ENCODE data around the gene OTOF. TPM values are rescaled to one million over a fixed set of nuclear protein-coding genes. Genes with fewer than 3 reads are reported as not detected.

Gene OTOF
- polyA plus RNA-seq, 3 donors = 0.05 to 0.56 (median 0.19) TPM

DNA sequence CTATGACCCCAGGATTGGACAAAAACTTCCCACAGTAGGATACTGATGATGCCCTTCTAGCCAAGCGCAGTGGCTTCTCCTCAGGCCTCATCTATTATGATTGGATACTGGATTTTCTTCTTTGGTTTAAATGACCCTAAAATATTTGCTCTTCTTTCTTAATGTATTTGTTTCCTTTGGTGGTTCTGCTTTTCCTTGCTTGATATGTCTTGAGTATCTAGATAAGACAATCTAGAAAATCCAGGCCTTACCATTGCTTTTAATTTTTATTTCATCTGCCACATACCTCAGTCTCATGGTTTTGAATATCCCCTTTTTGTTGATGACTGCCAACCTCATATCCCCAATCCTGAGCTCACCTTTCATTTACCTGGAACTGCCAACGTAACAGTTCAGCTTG is 35.6 kb downstream of the OTOF start:
- 96 to 98% (median 97%) methylated on average over 2 of the region's 2 CpGs for WGBS, 3 donors
- H3K27ac ChIP-seq (ENCODE audit: low read depth, low read length) = no peak overlapping the region

DNA sequence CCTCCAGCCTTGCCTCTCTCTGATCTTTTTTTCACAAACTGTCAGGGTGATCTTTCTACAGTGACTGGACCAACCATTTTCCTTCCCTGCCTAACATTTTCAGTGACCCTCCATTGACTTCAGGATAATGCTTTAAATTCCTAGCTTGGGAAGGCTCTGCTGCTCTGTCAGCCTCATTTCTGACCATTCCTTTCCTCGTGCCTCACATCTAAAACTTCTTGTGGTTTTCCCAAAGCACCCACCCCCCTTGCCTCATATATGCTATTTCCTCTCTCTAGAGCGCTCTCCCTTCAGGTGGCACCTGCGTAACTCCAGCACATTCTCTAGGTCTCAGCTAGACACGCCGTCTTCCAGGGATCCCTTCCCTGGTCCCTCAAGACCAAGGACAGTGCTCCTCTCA is 39.0 kb downstream of the OTOF start:
- 42 to 71% (median 70%) methylated on average over 5 of the region's 5 CpGs for WGBS, 3 donors
- H3K27ac ChIP-seq (ENCODE audit: low read depth, low read length) = no peak overlapping the region

DNA sequence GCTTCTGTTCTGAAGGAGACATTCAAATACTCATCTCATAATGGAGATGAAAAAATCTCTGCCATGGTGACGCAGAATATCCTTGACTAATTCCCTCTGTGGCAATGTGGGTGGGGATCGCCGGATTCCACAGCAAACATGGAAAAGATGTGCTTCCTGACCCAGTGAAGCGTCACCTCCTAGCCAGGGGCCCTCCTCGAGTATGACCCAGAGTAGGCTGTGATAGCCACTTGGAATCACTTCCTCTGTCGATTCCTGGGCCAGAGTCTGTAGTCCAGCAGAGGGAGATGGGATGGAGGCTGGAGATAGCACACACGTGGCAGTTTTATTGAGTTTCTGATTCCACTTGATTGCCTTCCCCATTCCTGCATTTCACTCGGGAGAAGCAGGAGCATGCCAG is 39.4 kb downstream of the OTOF start:
- H3K27ac ChIP-seq (ENCODE audit: low read depth, low read length) = no peak overlapping the region
- 45 to 61% (median 53%) methylated on average over 8 of the region's 8 CpGs for WGBS, 3 donors

DNA sequence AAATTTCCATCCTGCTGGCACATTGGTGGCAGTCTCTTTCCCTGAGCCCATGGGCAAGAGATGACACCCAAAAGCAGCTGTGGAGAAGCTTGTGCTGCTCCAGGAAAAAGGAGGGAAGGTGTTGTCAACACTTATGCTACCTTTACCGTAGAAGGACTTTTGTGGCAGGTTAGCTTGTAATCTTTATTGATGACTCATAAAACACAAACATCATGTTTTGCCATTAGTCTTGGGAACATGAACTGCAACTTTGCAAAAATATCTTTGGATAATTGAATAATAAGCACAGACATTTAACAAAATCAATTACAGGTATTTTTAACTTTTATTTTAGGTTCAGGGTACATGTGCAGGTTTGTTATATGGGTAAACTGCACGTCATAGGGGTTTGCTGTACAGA is 42.8 kb downstream of the OTOF start:
- 75 to 95% (median 88%) methylated on average over 2 of the region's 2 CpGs for WGBS, 3 donors

DNA sequence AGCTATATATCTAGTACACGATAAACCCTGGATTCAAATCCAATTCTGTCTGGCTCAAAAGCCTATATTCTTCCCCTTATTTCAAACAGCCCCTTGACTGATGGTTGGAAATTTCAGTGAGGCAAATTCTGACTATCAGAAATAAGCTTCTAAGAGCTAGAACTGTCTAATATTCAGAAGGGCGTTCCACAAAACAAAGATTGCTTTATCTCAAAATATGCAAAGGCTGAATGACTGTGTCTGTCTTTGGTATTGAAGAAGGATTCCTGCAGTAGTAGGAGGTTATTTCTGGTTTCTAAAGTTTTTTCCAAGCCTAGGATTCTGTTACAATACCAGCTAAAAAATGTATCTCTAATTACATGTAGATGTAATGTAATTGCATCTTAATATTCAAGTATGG is 45.1 kb downstream of the OTOF start:
- WGBS, 3 donors = 25 to 43% (median 38%) methylated on average over 2 of the region's 2 CpGs
- no peak overlapping the region for H3K27ac ChIP-seq (ENCODE audit: low read depth, low read length)

More for the DNA sequence above, 42.8 kb downstream of the OTOF start:
- no peak overlapping the region for H3K27ac ChIP-seq (ENCODE audit: low read depth, low read length)

DNA sequence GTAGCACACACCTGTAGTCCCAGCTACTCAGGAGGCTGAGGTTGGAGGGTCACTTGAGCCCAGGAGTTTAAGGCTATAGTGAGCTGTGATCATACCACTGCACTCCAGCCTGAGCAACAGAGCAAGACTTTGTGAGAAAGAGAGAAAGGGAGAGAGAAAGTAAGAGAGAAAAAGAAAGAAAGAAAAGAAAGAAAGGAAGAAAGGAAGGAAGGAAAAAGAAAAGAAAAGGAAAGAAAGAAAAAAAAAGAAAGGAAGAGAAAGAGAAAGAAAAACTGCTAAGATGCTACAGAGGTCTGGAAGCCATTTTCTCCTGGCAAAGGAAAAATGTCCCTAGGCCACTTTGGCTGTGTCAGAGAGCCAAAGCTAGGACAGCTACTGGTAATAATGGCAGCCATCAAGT is 45.6 kb downstream of the OTOF start:
- H3K27ac ChIP-seq (ENCODE audit: low read depth, low read length) = no peak overlapping the region

DNA sequence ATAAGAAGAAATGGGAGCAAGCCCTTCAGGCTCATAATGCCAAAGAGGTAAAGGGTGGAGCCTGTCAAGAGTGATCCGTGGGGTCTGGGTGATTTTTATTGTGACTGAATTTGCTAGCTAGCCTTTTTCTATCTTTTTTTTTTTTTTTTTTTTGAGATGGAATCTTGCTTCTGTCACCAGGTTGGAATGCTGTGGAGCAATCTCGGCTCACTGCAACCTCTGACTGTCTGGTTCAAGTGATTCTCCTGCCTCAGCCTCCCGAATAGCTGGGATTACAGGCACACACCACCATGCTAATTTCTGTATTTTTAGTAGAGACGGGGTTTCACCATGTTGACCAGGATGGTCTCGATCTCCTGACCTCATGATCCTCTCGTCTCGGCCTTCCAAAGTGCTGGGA is 47.1 kb downstream of the OTOF start:
- 90 to 96% (median 91%) methylated on average over 7 of the region's 7 CpGs for WGBS, 3 donors
- no peak overlapping the region for H3K27ac ChIP-seq (ENCODE audit: low read depth, low read length)

DNA sequence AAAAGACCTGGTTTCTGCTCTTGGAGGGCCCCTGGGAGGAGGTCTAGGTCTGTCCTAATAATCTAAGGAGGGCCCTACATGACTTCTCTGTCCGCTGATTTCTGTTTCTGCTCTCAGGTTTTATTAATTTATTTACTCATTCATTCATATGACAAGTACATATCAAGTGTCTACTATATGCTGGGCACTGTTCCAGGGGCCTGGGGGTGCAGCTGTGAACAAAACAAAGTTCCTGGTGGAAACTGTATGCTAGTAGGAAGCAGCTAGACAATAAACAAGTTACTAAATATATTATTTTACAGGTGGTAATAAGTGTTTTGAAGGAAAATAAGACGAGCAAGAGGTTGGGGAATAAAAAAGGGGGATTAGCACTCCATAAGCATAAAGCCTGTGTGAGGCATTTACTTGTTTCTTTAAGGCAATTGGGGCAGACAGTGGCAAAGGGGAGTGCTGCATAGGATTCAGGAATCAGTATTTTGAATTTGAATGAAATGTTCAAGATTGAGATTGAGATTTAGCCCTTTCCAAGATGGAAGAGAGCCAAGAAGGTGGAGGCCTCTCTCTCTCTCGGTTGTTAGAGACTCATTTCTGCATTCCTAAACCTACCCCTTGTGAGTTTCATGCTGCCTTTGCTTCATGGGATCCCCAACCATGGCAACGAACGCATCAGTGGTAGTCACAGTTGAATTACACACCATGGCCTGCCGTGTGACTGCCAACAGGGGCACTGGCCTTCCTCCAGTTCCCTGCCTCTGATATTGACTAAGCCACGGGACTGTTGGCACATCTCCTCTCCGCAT is 47.9 kb downstream of the OTOF start:
- no peak overlapping the region for H3K27ac ChIP-seq (ENCODE audit: low read depth, low read length)
- 66 to 70% (median 68%) methylated on average over 8 of the region's 8 CpGs for WGBS, 3 donors

DNA sequence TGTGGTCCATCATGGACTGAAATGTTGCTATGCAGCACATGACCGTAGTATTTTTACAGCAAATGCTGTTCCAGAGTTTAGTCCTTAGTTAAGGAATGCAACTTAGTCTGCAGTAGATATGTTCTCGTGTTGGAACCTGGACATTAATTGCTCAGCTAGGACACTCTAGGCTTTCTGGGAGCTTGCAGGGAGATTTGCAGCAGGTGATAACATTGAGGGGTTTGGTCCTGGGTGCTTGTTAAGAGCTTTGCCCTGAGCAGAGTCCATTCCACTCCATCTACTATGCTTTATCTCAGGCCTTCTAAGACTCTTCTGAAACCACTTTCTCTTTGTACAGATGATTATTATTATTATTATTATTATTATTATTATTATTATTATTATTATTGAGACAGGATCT is 49.1 kb downstream of the OTOF start:
- no peak overlapping the region for H3K27ac ChIP-seq (ENCODE audit: low read depth, low read length)
- WGBS, 3 donors = 95 to 97% (median 96%) methylated on average over 2 of the region's 2 CpGs

DNA sequence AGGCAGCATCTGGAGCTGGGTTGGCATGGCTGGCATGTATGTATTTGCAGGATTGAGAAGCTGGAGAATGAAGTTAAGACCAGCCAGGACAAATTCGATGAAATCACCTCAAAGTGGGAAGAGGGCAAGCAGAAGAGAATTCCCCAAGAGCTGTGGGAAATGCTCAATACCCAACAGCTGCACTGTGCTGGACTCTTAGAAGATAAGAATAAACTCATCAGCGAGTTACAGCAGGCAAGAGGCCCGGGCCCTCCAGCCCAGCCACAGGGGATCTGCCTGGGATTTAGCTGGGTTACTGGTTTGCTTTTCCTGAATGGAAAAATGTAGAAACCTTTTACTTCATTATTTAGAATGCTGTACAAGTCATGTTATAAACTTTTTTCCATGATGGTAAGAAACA is 53.7 kb downstream of the OTOF start:
- no peak overlapping the region for H3K27ac ChIP-seq (ENCODE audit: low read depth, low read length)
- 34 to 80% (median 70%) methylated on average over 3 of the region's 3 CpGs for WGBS, 3 donors

DNA sequence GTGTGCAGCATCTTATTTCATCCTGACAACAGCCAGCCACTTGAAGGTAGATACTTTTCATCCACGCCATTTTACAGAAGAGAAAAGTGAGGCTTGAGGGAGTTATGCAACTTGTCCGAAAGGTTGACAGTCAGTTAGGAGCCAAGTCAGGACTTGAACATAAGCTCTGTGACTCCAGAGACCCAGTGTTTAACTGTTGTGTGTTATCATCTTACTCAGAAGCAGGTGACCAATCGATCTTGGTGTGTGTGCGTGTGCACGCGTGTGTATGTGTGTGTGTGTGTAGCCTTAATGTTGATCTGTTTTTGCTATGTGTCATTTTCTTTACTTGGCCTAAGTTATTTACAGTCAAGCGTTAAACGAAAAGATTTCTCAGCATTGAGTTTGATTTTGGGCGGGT is 54.2 kb downstream of the OTOF start:
- 36 to 84% (median 79%) methylated on average over 9 of the region's 9 CpGs for WGBS, 3 donors
- no peak overlapping the region for H3K27ac ChIP-seq (ENCODE audit: low read depth, low read length)

DNA sequence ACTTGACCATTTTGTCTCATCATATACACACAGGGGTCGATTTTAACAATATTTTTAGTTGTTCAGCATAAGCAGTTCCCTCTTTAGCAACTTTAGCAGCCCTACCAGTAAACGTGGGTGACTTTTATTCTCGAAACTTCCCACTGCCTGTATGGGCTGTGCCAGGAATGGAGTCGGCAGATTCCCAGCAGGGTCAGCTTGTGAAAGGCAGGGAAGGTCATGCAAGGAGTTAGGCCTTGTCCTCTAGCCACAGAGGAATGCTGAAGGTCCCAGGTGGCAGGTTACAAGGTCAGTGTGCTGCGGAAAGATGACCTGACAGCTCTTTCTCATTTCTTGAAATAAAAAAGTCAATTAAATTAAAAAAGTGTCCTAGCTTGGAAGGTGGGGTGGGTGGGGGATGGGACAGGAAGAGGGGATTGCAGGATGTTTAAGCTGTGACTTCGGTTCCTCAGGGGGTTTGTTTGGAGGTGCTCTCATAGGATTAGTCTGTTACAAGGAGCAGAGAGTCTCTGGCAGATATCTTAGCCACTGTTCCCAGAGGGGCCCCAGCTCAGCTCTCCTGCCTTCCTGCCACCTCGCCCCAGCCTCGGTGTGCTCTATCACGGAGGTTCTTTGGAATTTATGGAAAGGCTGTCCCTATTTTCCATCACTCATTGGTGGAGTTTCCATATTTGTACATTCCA is 54.8 kb downstream of the OTOF start:
- WGBS, 3 donors = 47 to 60% (median 56%) methylated on average over 9 of the region's 9 CpGs
- H3K27ac ChIP-seq (ENCODE audit: low read depth, low read length) = no peak overlapping the region

DNA sequence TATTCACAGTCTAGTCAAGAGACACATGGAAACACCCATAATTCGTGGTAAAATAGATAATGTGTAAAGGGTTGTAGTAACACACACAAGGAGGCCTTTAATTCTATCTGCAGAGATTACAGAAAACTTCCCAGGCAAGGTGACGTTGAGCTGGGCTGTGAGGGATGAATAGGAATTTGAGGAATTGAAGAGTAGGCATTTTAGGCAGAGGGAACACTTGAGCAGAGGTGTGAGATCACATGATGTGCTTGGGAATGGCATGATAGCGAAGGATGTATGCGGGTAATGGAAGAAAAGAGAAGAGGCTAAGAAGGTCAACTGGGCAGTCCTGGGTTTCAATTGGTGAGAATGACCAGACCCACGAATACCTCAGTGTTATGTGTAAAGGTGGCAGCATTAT is 56.0 kb downstream of the OTOF start:
- no peak overlapping the region for H3K27ac ChIP-seq (ENCODE audit: low read depth, low read length)
- 87 to 89% (median 87%) methylated on average over 5 of the region's 5 CpGs for WGBS, 3 donors

DNA sequence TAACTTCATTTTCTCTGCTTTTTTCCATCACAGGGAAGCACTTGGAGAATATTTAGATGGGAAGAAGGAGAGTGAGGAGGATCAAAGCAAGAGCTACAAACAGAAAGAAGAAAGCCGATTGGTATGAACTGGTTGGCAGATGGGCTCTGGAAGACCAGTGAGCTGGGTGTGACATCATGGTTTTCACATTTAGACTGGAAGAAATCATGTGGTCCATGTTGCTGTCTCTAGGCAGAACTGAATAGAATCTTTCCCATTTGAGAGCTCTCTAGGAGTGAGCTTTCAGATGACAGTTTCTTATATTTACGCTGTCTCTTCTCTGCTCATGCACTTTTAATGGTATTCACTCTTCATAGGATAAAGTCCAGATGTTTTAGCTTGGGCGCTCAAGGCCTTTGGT is 63.6 kb downstream of the OTOF start:
- WGBS, 3 donors = 88 to 100% (median 94%) methylated on average over 3 of the region's 3 CpGs
- no peak overlapping the region for H3K27ac ChIP-seq (ENCODE audit: low read depth, low read length)

DNA sequence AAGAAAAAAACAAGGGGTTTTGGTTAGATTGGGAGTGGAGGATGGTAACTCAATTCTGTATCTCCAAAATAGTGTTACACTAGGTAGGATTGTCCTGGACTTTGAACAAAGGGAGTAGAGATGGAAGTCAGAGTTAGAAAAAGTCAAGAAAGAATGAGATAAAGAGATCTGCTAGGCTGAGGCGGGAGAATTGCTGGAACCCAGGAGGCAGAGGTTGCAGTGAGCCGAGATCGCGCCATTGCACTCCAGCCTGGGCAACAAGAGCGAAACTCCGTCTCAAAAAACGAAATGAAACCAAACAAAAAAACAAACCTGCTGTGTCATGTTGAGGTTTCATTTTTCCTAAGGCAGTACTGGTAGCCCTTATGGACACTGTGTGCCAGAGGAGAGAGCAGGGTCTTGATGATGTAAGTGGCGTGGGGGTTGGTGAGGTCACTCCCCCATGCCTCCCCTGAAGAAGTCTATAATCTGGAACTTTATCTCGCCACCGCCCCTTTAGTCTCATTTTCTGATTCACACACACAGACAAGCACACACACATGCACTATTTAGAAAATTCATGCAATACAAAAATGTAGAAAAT is 65.7 kb downstream of the OTOF start:
- WGBS, 3 donors = 54 to 81% (median 61%) methylated on average over 10 of the region's 10 CpGs
- no peak overlapping the region for H3K27ac ChIP-seq (ENCODE audit: low read depth, low read length)

DNA sequence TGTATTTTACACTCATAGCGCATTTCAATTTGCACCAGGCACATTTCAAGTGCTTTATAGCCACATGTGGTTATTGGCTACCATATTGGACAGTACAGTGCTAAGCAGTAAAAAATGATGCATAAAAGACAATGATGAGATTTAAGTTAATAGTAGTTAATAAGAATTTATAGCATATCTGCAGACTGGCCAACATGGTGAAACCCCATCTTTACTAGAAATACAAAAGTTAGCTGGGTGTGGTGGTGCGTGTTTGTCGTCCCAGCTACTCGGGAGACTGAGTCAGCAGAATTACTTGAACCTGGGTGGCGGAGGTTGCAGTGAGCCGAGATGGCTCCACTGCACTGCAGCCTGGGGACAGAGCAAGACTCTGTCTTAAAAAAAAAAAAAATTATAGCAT is 66.5 kb downstream of the OTOF start:
- 90 to 98% (median 91%) methylated on average over 6 of the region's 6 CpGs for WGBS, 3 donors

DNA sequence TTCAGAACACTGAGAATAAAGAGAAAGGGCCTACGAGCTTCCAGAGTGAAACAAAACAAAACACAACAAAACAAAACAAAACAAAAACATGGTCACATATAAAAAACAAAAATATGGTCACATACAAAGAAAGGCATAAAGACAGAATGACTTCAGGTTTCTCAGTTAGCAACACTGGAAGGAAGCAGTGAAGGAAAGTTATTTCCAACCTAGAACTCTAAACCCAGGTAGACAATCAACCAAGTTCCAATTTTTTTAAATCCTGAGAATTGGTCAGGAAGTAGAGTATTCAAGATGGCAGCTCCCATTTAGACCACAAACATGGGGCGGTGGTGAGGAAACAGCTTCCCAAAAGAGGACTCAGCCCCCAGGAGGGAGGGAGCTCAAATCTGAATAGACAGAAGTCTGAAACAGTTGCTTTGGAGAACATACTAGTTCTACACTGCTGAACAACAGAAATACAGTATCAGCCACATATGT is 67.1 kb downstream of the OTOF start:
- no peak overlapping the region for H3K27ac ChIP-seq (ENCODE audit: low read depth, low read length)
- WGBS, 3 donors = 80 to 89% (median 85%) methylated on average over 2 of the region's 2 CpGs

More for the DNA sequence above, 66.5 kb downstream of the OTOF start:
- H3K27ac ChIP-seq (ENCODE audit: low read depth, low read length) = no peak overlapping the region

DNA sequence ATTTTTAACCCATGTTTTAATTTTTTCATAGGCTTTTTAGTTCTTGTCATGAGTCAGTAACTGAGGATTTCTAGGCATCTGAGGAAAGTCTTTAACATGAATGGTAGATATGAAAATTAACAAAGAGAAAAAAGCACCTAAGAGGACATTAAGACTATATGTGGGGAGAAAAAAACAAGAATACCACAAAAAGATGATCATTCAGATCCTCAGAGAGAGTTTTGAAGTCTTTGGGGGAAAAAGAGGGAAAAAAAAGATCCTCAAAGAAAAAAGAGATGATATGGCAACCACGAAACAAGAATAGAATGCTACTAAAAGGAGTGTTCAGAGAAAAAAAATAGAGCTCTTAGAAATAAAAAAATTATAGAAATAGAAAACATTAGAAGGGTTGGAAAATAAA is 68.1 kb downstream of the OTOF start:
- H3K27ac ChIP-seq (ENCODE audit: low read depth, low read length) = no peak overlapping the region
- WGBS, 3 donors = 31 to 89% (median 85%) methylated on average over 1 of the region's 1 CpG

DNA sequence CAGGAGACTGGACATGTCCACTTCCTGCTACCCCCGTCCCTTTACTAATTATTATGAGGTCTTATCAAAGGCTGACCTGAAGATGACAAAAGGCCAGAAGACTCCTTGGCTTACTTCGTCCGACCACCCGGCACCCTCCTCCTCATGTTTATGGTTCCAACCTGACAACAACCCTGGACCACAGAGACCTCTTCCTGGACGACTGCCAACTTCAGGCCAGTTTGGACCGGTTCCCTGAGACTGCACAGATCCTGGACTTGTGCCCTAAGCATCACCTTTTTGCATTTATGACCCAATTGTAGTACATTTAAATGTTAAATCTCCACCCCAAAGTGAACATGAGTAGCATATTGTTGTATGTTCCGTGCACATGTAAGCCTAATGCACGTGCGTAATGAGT is 70.4 kb downstream of the OTOF start:
- 59 to 62% (median 62%) methylated on average over 9 of the region's 9 CpGs for WGBS, 3 donors
- no peak overlapping the region for H3K27ac ChIP-seq (ENCODE audit: low read depth, low read length)
